Cardiac septum (tissue), 1 donor: ENCODE data around the gene TEKT2. TPM values are rescaled to one million over a fixed set of nuclear protein-coding genes. Genes with fewer than 3 reads are reported as not detected.
A peak's percentile ranks its signal among the peaks of the same experiment; 100 is the strongest.

Source experiments
- DNase-seq: peaks from one replicate; pipeline ENCODE4 v3.0.0-alpha.2; 2020; ENCODE audit warnings: low spot score
- intact Hi-C: fragments of 100-400 bp; cut with DNase I; formaldehyde crosslinking; loops from one replicate; pipeline ENCODE4 v1.14.0; 2022
- total RNA-seq: library from RNA; stranded (reverse); fragmentation: NEBNext Ultra II Directional; extraction: Animal tissue kit (Norgen Biotek cat#: 25700); gene quantifications from one replicate; pipeline ENCODE4 v1.2.1, GENCODE V29; 2021
- donor health status: DM: no; HTN: no; CAD: no.

Gene TEKT2
- total RNA-seq, 1 donor from 2014 or later = not detected

- intact Hi-C loops = no loop called here
- no peak for DNase-seq
Measured at GRCh38 chr1:36124404-36125128, 40.7 kb downstream of the TEKT2 start.

- intact Hi-C loops = no loop called here
- no peak for DNase-seq
Measured at GRCh38 chr1:36125129-36125991, 41.5 kb downstream of the TEKT2 start, which contains the start of gene COL8A2. COL8A2 (minus strand) TSS chr1:36125222; CDS start chr1:36100242, 24,980 bp downstream.

GRCh38 chr1:36126005-36126716, 42.3 kb downstream of the TEKT2 start:
- DNase-seq = no peak
- intact Hi-C loops = no loop called here

GRCh38 chr1:36126797-36127500, 43.1 kb downstream of the TEKT2 start:
- DNase-seq = no peak
- intact Hi-C loops = no loop called here

- no peak for DNase-seq
- intact Hi-C loops = no loop called here
Measured at GRCh38 chr1:36128126-36128904, 44.4 kb downstream of the TEKT2 start.

- DNase-seq = no peak
- intact Hi-C loops = no loop called here
Measured at GRCh38 chr1:36128905-36129206, 45.0 kb downstream of the TEKT2 start.

GRCh38 chr1:36132029-36132428, 48.1 kb downstream of the TEKT2 start:
- no peak for DNase-seq
- intact Hi-C loops = no loop called here

GRCh38 chr1:36133484-36133883, 49.6 kb downstream of the TEKT2 start:
- intact Hi-C loops = no loop called here
- peak; percentile 80 for DNase-seq

GRCh38 chr1:36134031-36134430, 50.1 kb downstream of the TEKT2 start:
- DNase-seq = no peak
- intact Hi-C loops = loop anchor here (2.0 kb wide), 1 partner anchor 35 kb away; no protein-coding TSS in a partner anchor

GRCh38 chr1:36134505-36135329, 50.8 kb downstream of the TEKT2 start:
- no peak for DNase-seq
- intact Hi-C loops = loop anchor here (2.0 kb wide), 1 partner anchor 36 kb away; no protein-coding TSS in a partner anchor

GRCh38 chr1:36135330-36135667, 51.4 kb downstream of the TEKT2 start:
- DNase-seq = no peak
- intact Hi-C loops = loop anchor here (2.0 kb wide), 1 partner anchor 36 kb away; no protein-coding TSS in a partner anchor

GRCh38 chr1:36135796-36136195, 51.9 kb downstream of the TEKT2 start:
- intact Hi-C loops = loop anchor here (2.0 kb wide), 1 partner anchor 37 kb away; no protein-coding TSS in a partner anchor
- DNase-seq = no peak

- no peak for DNase-seq
Measured at GRCh38 chr1:36136535-36136934, 52.6 kb downstream of the TEKT2 start.

GRCh38 chr1:36137226-36137625, 53.3 kb downstream of the TEKT2 start:
- no peak for DNase-seq
- intact Hi-C loops = no loop called here

More at GRCh38 chr1:36136535-36136934, 52.6 kb downstream of the TEKT2 start:
- intact Hi-C loops = no loop called here

- DNase-seq = no peak
- intact Hi-C loops = no loop called here
Measured at GRCh38 chr1:36137776-36138175, 53.9 kb downstream of the TEKT2 start.
